Small intestine (tissue), 7 donors: ENCODE measurements around the gene ENPP1. TPM values are rescaled to one million over a fixed set of nuclear protein-coding genes. Genes with fewer than 3 reads are reported as not detected.

ENCODE experiments used
- DNase-seq, 2 donors: peaks; one replicate each; pipeline versions ENCODE4 v3.0.0 to v3.0.0-alpha.2; 2013
- FAIRE-seq: peaks from 2 replicates; lab custom pipeline; 2012; peaks lifted over from hg19 to GRCh38; lab: Jason Lieb, UNC
- H3K27ac ChIP-seq, 3 donors: one replicate each; pipeline ENCODE4 v1.5.1; 2013; ENCODE audit warnings: low read length in 2 of 3, mild to moderate bottlenecking in 2 of 3, control low read depth in 1 of 3, inconsistent platforms in 1 of 3, low read depth in 1 of 3, moderate library complexity in 1 of 3
- H3K27me3 ChIP-seq, 3 donors: one replicate each; pipeline ENCODE4 v1.6.1; 2013; ENCODE audit warnings: low read length in 3 of 3, inconsistent platforms in 1 of 3; ENCODE audit not compliant: control insufficient read depth in 3 of 3, insufficient read depth in 3 of 3
- H3K36me3 ChIP-seq, 3 donors: one replicate each; pipeline ENCODE4 v1.6.1; 2013; ENCODE audit warnings: low read length in 3 of 3, inconsistent platforms in 1 of 3, low read depth in 1 of 3, mild to moderate bottlenecking in 1 of 3, moderate library complexity in 1 of 3; ENCODE audit not compliant: control insufficient read depth in 3 of 3, insufficient read depth in 2 of 3
- H3K4me1 ChIP-seq, 3 donors: one replicate each; pipeline ENCODE4 v1.6.1; 2013; ENCODE audit warnings: low read length in 2 of 3, inconsistent platforms in 1 of 3, low read depth in 1 of 3, mild to moderate bottlenecking in 1 of 3, moderate library complexity in 1 of 3; ENCODE audit not compliant: control insufficient read depth in 3 of 3, insufficient read depth in 2 of 3
- H3K4me3 ChIP-seq, 3 donors: one replicate each; pipeline ENCODE4 v1.5.1; 2013; ENCODE audit warnings: low read length in 3 of 3, control low read depth in 1 of 3, inconsistent platforms in 1 of 3, low read depth in 1 of 3, mild to moderate bottlenecking in 1 of 3, moderate library complexity in 1 of 3
- H3K9me3 ChIP-seq, 2 donors: one replicate each; pipeline ENCODE4 v1.6.1; 2013; ENCODE audit warnings: low read depth in 1 of 2, low read length in 1 of 2; ENCODE audit not compliant: control insufficient read depth in 2 of 2, insufficient read depth in 1 of 2
- WGBS, 3 donors: extraction: QIAGEN DNeasy Blood & Tissue Kit; methylation state at CpG; one replicate each; pipeline ENCODE4 v1.1.7; 2013; 5-methylcytosine and 5-hydroxymethylcytosine counted together
- polyA plus RNA-seq, 4 donors: library from polyadenylated mRNA; stranded (reverse) in 3 of 4; unstranded in 1 of 4; fragments of 200-250 nt in 3 of 4; fragments of 120-200 nt in 1 of 4; gene quantifications; one replicate each; pipeline versions ENCODE4 v1.2.1 to v1.2.3, GENCODE V29; 2013
- donor health status: healthy with polysubstance abuse.
- donor health status: control.
- donor health status: control.
- donor health status: Bipolar disorder and iron deficiency.
- donor health status: healthy.

Gene ENPP1
- polyA plus RNA-seq, 4 donors = 0.57 to 11.4 (median 1.1) TPM

GRCh38 chr6:131823276-131823902 is 15.6 kb downstream of the ENPP1 start:
- Histone ChIP-seq H3K4me3 (no peak overlapping the region), H3K9me3 (no peaks in the 10 kb centered on the region), H3K27me3 (no peaks in the 10 kb centered on the region), H3K4me1 (peaks cover 0 to 4% (median 3%) of the 10 kb centered on the region in 3 donors), H3K36me3 (peaks cover 0 to 6% (median 0%) of the 10 kb centered on the region in 3 donors), H3K27ac (no peak overlapping the region)
- DNase-seq (no peak), FAIRE-seq (no peak)
- 90 to 95% (median 92%) methylated on average over 3 of the region's 3 CpGs for WGBS, 3 donors

DNA sequence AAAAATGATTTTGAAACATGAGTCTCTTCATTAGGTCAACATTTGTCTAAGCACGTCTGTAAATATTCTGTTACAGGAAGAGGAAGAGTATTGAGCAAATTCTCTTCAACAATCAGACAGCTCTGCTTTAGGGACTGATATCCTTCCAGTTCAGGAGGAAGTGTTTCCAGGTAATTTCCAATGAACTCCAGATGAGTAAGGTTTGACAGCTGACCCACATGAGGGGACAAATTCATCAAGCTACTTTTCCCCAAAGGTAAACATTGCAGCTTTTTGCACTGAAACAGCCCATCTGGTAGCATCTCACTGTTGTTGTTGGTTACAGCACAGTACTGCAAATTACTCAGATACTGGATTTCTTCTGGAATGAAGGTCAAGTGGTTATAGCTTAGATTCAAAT is 18.1 kb downstream of the ENPP1 start:
- Histone ChIP-seq H3K36me3 (peaks cover 0 to 6% (median 0%) of the 10 kb centered on the region in 3 donors), H3K4me3 (no peak overlapping the region), H3K4me1 (peaks cover 0 to 4% (median 2%) of the 10 kb centered on the region in 3 donors), H3K9me3 (no peaks in the 10 kb centered on the region), H3K27me3 (no peaks in the 10 kb centered on the region), H3K27ac (no peak overlapping the region)
- FAIRE-seq (no peak), DNase-seq (no peak)
- WGBS, 3 donors = 33 to 48% (median 40%) methylated on average over 1 of the region's 1 CpG

GRCh38 chr6:131828080-131828479 is 20.3 kb downstream of the ENPP1 start:
- DNase-seq (no peak), FAIRE-seq (no peak)
- Histone ChIP-seq H3K4me3 (no peak overlapping the region), H3K27me3 (peaks cover 0 to 2% (median 0%) of the 10 kb centered on the region in 3 donors), H3K36me3 (peaks cover 0 to 6% (median 0%) of the 10 kb centered on the region in 3 donors), H3K27ac (no peak overlapping the region), H3K4me1 (no peaks in the 10 kb centered on the region), H3K9me3 (no peaks in the 10 kb centered on the region)
- 79 to 88% (median 81%) methylated on average over 7 of the region's 7 CpGs for WGBS, 3 donors

DNA sequence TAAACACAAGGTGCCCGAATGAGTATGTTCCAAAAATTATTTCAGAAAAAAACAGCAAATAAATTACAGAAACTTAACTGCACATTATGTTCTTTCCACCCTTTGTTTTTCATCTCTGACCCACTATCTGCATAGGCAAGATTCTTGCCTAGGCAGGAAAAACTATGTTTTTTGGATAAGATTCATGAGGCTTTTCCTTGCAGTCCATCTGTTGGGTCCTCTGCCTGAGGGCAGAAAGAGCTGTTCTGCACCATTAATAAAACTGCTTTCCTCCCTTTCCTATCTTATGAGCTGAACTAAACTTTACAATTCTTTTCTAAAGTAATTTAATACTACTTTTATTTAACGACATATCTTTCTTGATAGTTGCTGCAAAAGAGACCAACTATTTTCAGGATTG is 21.1 kb downstream of the ENPP1 start:
- DNase-seq = no peak
- Histone ChIP-seq H3K4me3 (no peak overlapping the region), H3K4me1 (no peaks in the 10 kb centered on the region), H3K9me3 (no peaks in the 10 kb centered on the region), H3K36me3 (peaks cover 0 to 6% (median 0%) of the 10 kb centered on the region in 3 donors), H3K27ac (no peak overlapping the region), H3K27me3 (peaks cover 0 to 2% (median 0%) of the 10 kb centered on the region in 3 donors)
- WGBS, 3 donors = 82 to 89% (median 84%) methylated on average over 2 of the region's 2 CpGs
- no peak for FAIRE-seq

GRCh38 chr6:131831392-131831791 is 23.6 kb downstream of the ENPP1 start:
- 68 to 90% (median 84%) methylated on average over 4 of the region's 4 CpGs for WGBS, 3 donors
- FAIRE-seq = no peak
- no peak overlapping the region for H3K27ac ChIP-seq

GRCh38 chr6:131831886-131832285 is 24.1 kb downstream of the ENPP1 start:
- FAIRE-seq (no peak), DNase-seq (no peak)
- Histone ChIP-seq H3K9me3 (no peaks in the 10 kb centered on the region), H3K4me3 (no peak overlapping the region), H3K4me1 (peaks cover 0 to 5% (median 0%) of the 10 kb centered on the region in 3 donors), H3K27ac (no peak overlapping the region), H3K27me3 (peaks cover 0 to 2% (median 0%) of the 10 kb centered on the region in 3 donors), H3K36me3 (peaks cover 0 to 6% (median 0%) of the 10 kb centered on the region in 3 donors)
- WGBS, 3 donors = 50 to 77% (median 72%) methylated on average over 1 of the region's 1 CpG

More at GRCh38 chr6:131831392-131831791, 23.6 kb downstream of the ENPP1 start:
- no peak overlapping the region for H3K4me3 ChIP-seq
- peaks cover 0 to 2% (median 0%) of the 10 kb centered on the region in 3 donors for H3K27me3 ChIP-seq
- DNase-seq = no peak
- H3K4me1 ChIP-seq = no peaks in the 10 kb centered on the region
- H3K9me3 ChIP-seq = no peaks in the 10 kb centered on the region
- H3K36me3 ChIP-seq = peaks cover 0 to 6% (median 0%) of the 10 kb centered on the region in 3 donors

- peaks cover 0 to 6% (median 0%) of the 10 kb centered on the region in 3 donors for H3K4me1 ChIP-seq
- no peak for DNase-seq
- peaks cover 0 to 2% (median 0%) of the 10 kb centered on the region in 3 donors for H3K27me3 ChIP-seq
- no peak overlapping the region for H3K4me3 ChIP-seq
- no peak overlapping the region for H3K27ac ChIP-seq
- no peak for FAIRE-seq
- peaks cover 0 to 6% (median 0%) of the 10 kb centered on the region in 3 donors for H3K36me3 ChIP-seq
- H3K9me3 ChIP-seq = no peaks in the 10 kb centered on the region
- 85 to 95% (median 93%) methylated on average over 1 of the region's 1 CpG for WGBS, 3 donors
Observed at GRCh38 chr6:131832363-131832762, 24.5 kb downstream of the ENPP1 start.

GRCh38 chr6:131838051-131838450 is 30.2 kb downstream of the ENPP1 start:
- H3K9me3 ChIP-seq = no peaks in the 10 kb centered on the region
- peaks cover 0 to 6% (median 0%) of the 10 kb centered on the region in 3 donors for H3K4me1 ChIP-seq
- no peaks in the 10 kb centered on the region for H3K36me3 ChIP-seq
- no peak overlapping the region for H3K4me3 ChIP-seq
- H3K27ac ChIP-seq = no peak overlapping the region
- no peak for FAIRE-seq
- no peaks in the 10 kb centered on the region for H3K27me3 ChIP-seq
- WGBS, 3 donors = 77 to 86% (median 85%) methylated on average over 1 of the region's 1 CpG
- DNase-seq = no peak
